HCT116 (cell line): ENCODE measurements around the gene DLEC1.

ENCODE experiments used
- EZH2 ChIP-seq: fragments of 200-600 bp; sonication (generic); IDR thresholded peaks from 2 replicates; pipeline ENCODE4 v1.6.1; 2017; ENCODE audit warnings: antibody characterized with exemption, mixed run types
- EZH2phosphoT487 ChIP-seq: fragments of 200-600 bp; IDR thresholded peaks from 2 replicates; pipeline ENCODE4 v1.6.1; 2018; ENCODE audit warnings: antibody characterized with exemption, borderline replicate concordance
- JUND ChIP-seq: IDR thresholded peaks from 2 replicates; pipeline ENCODE4 v1.6.1; 2012
- MAX ChIP-seq: IDR thresholded peaks from 2 replicates; pipeline ENCODE4 v1.6.1; 2012
- YY1 ChIP-seq: IDR thresholded peaks from 2 replicates; pipeline ENCODE4 v1.6.1; 2011; ENCODE audit warnings: low read length, low read depth, moderate library complexity, mild to moderate bottlenecking; ENCODE audit not compliant: insufficient replicate concordance; ENCODE audit errors: extremely low read depth
- TF ChIP-seq, protein P1 (sequence below), 3 experiments: fragments of 200-600 bp in 1 of 3; sonication (generic) in 1 of 3; IDR thresholded peaks in 2 of 3; conservative IDR thresholded peaks in 1 of 3; 2 replicates each; pipeline ENCODE4 v1.5.1; 2012 to 2017; ENCODE audit warnings: low read depth in 2 of 3, low read length in 2 of 3, antibody characterized with exemption in 1 of 3, borderline replicate concordance in 1 of 3, control low read depth in 1 of 3, mild to moderate bottlenecking in 1 of 3, mixed read lengths in 1 of 3, mixed run types in 1 of 3, moderate library complexity in 1 of 3; ENCODE audit not compliant: insufficient read depth in 1 of 3
- TF ChIP-seq, protein P2 (sequence below): IDR thresholded peaks from 2 replicates; pipeline ENCODE4 v1.6.1; 2011; ENCODE audit warnings: mild to moderate bottlenecking, low read length, moderate library complexity; ENCODE audit not compliant: insufficient replicate concordance; ENCODE audit errors: extremely low read depth

GRCh38 chr3:37991823-37992222, 47.2 kb upstream of the DLEC1 start:
- no peak for TF ChIP-seq MAX
- TF ChIP-seq, protein P1, sequence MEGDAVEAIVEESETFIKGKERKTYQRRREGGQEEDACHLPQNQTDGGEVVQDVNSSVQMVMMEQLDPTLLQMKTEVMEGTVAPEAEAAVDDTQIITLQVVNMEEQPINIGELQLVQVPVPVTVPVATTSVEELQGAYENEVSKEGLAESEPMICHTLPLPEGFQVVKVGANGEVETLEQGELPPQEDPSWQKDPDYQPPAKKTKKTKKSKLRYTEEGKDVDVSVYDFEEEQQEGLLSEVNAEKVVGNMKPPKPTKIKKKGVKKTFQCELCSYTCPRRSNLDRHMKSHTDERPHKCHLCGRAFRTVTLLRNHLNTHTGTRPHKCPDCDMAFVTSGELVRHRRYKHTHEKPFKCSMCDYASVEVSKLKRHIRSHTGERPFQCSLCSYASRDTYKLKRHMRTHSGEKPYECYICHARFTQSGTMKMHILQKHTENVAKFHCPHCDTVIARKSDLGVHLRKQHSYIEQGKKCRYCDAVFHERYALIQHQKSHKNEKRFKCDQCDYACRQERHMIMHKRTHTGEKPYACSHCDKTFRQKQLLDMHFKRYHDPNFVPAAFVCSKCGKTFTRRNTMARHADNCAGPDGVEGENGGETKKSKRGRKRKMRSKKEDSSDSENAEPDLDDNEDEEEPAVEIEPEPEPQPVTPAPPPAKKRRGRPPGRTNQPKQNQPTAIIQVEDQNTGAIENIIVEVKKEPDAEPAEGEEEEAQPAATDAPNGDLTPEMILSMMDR (IDR thresholded peaks at IDR 0.05 in 2 of 3, conservative IDR thresholded peaks at IDR 0.05 in 1 of 3; ENCODE audit: borderline replicate concordance in 1 of 3, insufficient read depth in 1 of 3, low read depth in 2 of 3, low read length in 2 of 3): no peak
- TF ChIP-seq YY1: no peak
- no peak for TF ChIP-seq JUND
- TF ChIP-seq EZH2phosphoT487: no peak
- TF ChIP-seq, protein P2, sequence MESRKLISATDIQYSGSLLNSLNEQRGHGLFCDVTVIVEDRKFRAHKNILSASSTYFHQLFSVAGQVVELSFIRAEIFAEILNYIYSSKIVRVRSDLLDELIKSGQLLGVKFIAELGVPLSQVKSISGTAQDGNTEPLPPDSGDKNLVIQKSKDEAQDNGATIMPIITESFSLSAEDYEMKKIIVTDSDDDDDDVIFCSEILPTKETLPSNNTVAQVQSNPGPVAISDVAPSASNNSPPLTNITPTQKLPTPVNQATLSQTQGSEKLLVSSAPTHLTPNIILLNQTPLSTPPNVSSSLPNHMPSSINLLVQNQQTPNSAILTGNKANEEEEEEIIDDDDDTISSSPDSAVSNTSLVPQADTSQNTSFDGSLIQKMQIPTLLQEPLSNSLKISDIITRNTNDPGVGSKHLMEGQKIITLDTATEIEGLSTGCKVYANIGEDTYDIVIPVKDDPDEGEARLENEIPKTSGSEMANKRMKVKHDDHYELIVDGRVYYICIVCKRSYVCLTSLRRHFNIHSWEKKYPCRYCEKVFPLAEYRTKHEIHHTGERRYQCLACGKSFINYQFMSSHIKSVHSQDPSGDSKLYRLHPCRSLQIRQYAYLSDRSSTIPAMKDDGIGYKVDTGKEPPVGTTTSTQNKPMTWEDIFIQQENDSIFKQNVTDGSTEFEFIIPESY: no peak
- TF ChIP-seq EZH2: no peak
